Gastroesophageal sphincter (tissue), 3 donors: ENCODE data around the gene OR9A4.

ENCODE experiments used
- POLR2AphosphoS5 ChIP-seq: sonication (generic); formaldehyde crosslinking; IDR thresholded peaks from one replicate; pipeline ENCODE4 v1.6.1; 2017; ENCODE audit warnings: antibody characterized with exemption
- TF ChIP-seq, protein P1 (sequence below), 4 experiments: fragments of 200-600 bp in 2 of 4; fragments of 450-650 bp in 2 of 4; sonication (generic) in 1 of 4; IDR thresholded peaks; one replicate each; pipeline ENCODE4 v1.5.1; 2017 to 2019; ENCODE audit warnings: antibody characterized with exemption in 4 of 4, mild to moderate bottlenecking in 2 of 4, moderate library complexity in 2 of 4

DNA sequence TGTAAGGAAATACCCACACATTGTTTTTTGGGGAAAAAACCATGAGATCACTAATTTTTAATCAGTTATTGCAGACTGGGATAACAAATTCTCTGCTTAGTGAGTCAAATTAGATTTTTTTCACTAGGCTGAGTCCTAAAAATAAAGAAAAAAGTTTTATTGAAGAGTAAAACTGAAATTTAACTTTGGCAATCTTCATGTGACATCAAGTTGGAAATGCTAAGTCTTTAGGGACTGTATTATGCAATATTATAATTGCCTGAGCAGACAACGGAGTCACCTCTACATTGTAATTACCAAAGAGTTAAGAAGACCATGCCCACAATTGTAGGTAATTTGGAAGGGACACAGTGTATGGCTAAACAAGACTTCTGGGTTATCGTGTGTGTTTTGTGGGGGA, 32.8 kb downstream of the OR9A4 start:
- TF ChIP-seq, protein P1, sequence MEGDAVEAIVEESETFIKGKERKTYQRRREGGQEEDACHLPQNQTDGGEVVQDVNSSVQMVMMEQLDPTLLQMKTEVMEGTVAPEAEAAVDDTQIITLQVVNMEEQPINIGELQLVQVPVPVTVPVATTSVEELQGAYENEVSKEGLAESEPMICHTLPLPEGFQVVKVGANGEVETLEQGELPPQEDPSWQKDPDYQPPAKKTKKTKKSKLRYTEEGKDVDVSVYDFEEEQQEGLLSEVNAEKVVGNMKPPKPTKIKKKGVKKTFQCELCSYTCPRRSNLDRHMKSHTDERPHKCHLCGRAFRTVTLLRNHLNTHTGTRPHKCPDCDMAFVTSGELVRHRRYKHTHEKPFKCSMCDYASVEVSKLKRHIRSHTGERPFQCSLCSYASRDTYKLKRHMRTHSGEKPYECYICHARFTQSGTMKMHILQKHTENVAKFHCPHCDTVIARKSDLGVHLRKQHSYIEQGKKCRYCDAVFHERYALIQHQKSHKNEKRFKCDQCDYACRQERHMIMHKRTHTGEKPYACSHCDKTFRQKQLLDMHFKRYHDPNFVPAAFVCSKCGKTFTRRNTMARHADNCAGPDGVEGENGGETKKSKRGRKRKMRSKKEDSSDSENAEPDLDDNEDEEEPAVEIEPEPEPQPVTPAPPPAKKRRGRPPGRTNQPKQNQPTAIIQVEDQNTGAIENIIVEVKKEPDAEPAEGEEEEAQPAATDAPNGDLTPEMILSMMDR (IDR thresholded peaks at IDR 0.05): no peak
- TF ChIP-seq POLR2AphosphoS5: no peak
